Body of pancreas (tissue), 4 donors: ENCODE measurements around the gene ZNF423.

Source experiments
- CTCF ChIP-seq, 7 experiments: fragments of 450-650 bp in 4 of 7; fragments of 200-600 bp in 3 of 7; sonication (generic) in 3 of 7; IDR thresholded peaks; one replicate each; pipeline ENCODE4 v1.5.1; 2016 to 2019; ENCODE audit warnings: antibody characterized with exemption in 7 of 7
- POLR2A ChIP-seq, 3 donors: fragments of 450-650 bp; IDR thresholded peaks; one replicate each; pipeline ENCODE4 v1.6.1; 2016; ENCODE audit warnings: antibody characterized with exemption in 3 of 3, mild to moderate bottlenecking in 2 of 3

- TF ChIP-seq POLR2A (IDR thresholded peaks at IDR 0.05) (no peak), CTCF (IDR thresholded peaks at IDR 0.05) (no peak)
Observed at GRCh38 chr16:49816875-49817274, 39.0 kb downstream of the ZNF423 start.
